H9 (cell line): ENCODE data around the gene ESM1. TPM values are rescaled to one million over a fixed set of nuclear protein-coding genes. Genes with fewer than 3 reads are reported as not detected.

Source experiments
- DNase-seq: peaks from one replicate; pipeline ENCODE4 v3.0.0-alpha.2; 2017
- H2AFZ ChIP-seq: one replicate; pipeline ENCODE4 v1.6.1; 2013; ENCODE audit warnings: mild to moderate bottlenecking, low read length, control low read depth, moderate library complexity
- H2AK5ac ChIP-seq: 2 replicates; pipeline ENCODE4 v1.6.1; 2013; ENCODE audit warnings: low read length, control low read depth, mixed read lengths; ENCODE audit not compliant: insufficient read length
- H2BK120ac ChIP-seq: one replicate; pipeline ENCODE4 v1.6.1; 2013; ENCODE audit warnings: low read depth, mild to moderate bottlenecking, low read length, control low read depth, inconsistent platforms; ENCODE audit not compliant: poor library complexity, severe bottlenecking
- H2BK12ac ChIP-seq: 2 replicates; pipeline ENCODE4 v1.6.1; 2013; ENCODE audit warnings: low read length, control low read depth, mixed read lengths, low read depth; ENCODE audit not compliant: insufficient read length
- H2BK15ac ChIP-seq: 2 replicates; pipeline ENCODE4 v1.6.1; 2013; ENCODE audit warnings: low read depth, low read length, control low read depth
- H2BK20ac ChIP-seq: one replicate; pipeline ENCODE4 v1.6.1; 2013; ENCODE audit warnings: low read depth, mild to moderate bottlenecking, low read length, control low read depth, inconsistent platforms; ENCODE audit not compliant: poor library complexity, severe bottlenecking
- H2BK5ac ChIP-seq: 2 replicates; pipeline ENCODE4 v1.6.1; 2013; ENCODE audit warnings: low read length, control low read depth, mixed read lengths; ENCODE audit not compliant: insufficient read length
- H3K14ac ChIP-seq: 2 replicates; pipeline ENCODE4 v1.6.1; 2013; ENCODE audit warnings: low read length, control low read depth; ENCODE audit not compliant: insufficient read depth
- H3K18ac ChIP-seq: 2 replicates; pipeline ENCODE4 v1.6.1; 2013; ENCODE audit warnings: low read depth, mild to moderate bottlenecking, mixed read lengths, low read length, control low read depth; ENCODE audit not compliant: insufficient read length
- H3K23ac ChIP-seq: 2 replicates; pipeline ENCODE4 v1.6.1; 2013; ENCODE audit warnings: low read length, control low read depth, mixed read lengths, low read depth; ENCODE audit not compliant: insufficient read length
- H3K23me2 ChIP-seq: 2 replicates; pipeline ENCODE4 v1.6.1; 2013; ENCODE audit warnings: low read depth, mild to moderate bottlenecking, mixed read lengths, low read length, control low read depth; ENCODE audit not compliant: insufficient read length, poor library complexity, severe bottlenecking
- H3K27ac ChIP-seq: 2 replicates; pipeline ENCODE4 v1.5.1; 2013; ENCODE audit warnings: low read length, control low read depth, mixed read lengths, low read depth; ENCODE audit not compliant: insufficient read length
- H3K27me3 ChIP-seq: 2 replicates; pipeline ENCODE4 v1.6.1; 2013; ENCODE audit warnings: low read length, control low read depth, inconsistent platforms; ENCODE audit not compliant: insufficient read depth
- H3K4ac ChIP-seq: 2 replicates; pipeline ENCODE4 v1.6.1; 2013; ENCODE audit warnings: low read depth, mild to moderate bottlenecking, control low read depth, inconsistent platforms, low read length, moderate library complexity
- H3K4me1 ChIP-seq: 2 replicates; pipeline ENCODE4 v1.6.1; 2013; ENCODE audit warnings: low read length, control low read depth, inconsistent platforms; ENCODE audit not compliant: insufficient read depth
- H3K4me2 ChIP-seq: 2 replicates; pipeline ENCODE4 v1.6.1; 2013; ENCODE audit warnings: low read length, control low read depth, mixed read lengths; ENCODE audit not compliant: insufficient read length, insufficient read depth
- H3K56ac ChIP-seq: 2 replicates; pipeline ENCODE4 v1.6.1; 2013; ENCODE audit warnings: low read depth, mild to moderate bottlenecking, mixed read lengths, low read length, control low read depth; ENCODE audit not compliant: insufficient read length
- H3K79me1 ChIP-seq: 2 replicates; pipeline ENCODE4 v1.6.1; 2013; ENCODE audit warnings: low read depth, mild to moderate bottlenecking, moderate library complexity, low read length, control low read depth, inconsistent platforms; ENCODE audit not compliant: insufficient read depth, poor library complexity, severe bottlenecking
- H3K79me2 ChIP-seq: 2 replicates; pipeline ENCODE4 v1.6.1; 2013; ENCODE audit warnings: low read length, control low read depth, inconsistent platforms; ENCODE audit not compliant: insufficient read depth
- H3K9ac ChIP-seq: 2 replicates; pipeline ENCODE4 v1.6.1; 2013; ENCODE audit warnings: low read length, control low read depth, mixed read lengths; ENCODE audit not compliant: insufficient read length; ENCODE audit errors: extremely low read depth
- H3K9me3 ChIP-seq: one replicate; pipeline ENCODE4 v1.6.1; 2013; ENCODE audit warnings: low read depth, low read length, inconsistent platforms; ENCODE audit not compliant: control insufficient read depth
- H3T11ph ChIP-seq: one replicate; pipeline ENCODE4 v1.6.1; 2013; ENCODE audit warnings: mild to moderate bottlenecking, low read length, control low read depth, inconsistent platforms
- H4K20me1 ChIP-seq: one replicate; pipeline ENCODE4 v1.6.1; 2013; ENCODE audit not compliant: control insufficient read depth, insufficient read length, insufficient read depth
- H4K5ac ChIP-seq: 2 replicates; pipeline ENCODE4 v1.6.1; 2013; ENCODE audit warnings: low read depth, mild to moderate bottlenecking, mixed read lengths, low read length, control low read depth; ENCODE audit not compliant: insufficient read length
- H4K8ac ChIP-seq: replicated peaks from 2 replicates; pipeline ENCODE4 v1.6.1; 2013; ENCODE audit warnings: low read length, control low read depth, mixed read lengths, low read depth; ENCODE audit not compliant: insufficient read length
- H4K91ac ChIP-seq: 2 replicates; pipeline ENCODE4 v1.6.1; 2013; ENCODE audit warnings: low read depth, mild to moderate bottlenecking, moderate library complexity, mixed read lengths, low read length, control low read depth; ENCODE audit not compliant: insufficient read length
- H3K27ac Mint-ChIP-seq, 3 experiments: 2 replicates in 2 of 3; 3 replicates in 1 of 3; pipeline ENCODE4 v1.8.0; 2020 to 2021; ENCODE audit warnings: mixed read lengths in 3 of 3, mild to moderate bottlenecking in 1 of 3, moderate library complexity in 1 of 3
- H3K27me3 Mint-ChIP-seq: 2 replicates; pipeline ENCODE4 v1.8.0; 2021; ENCODE audit warnings: low read depth, mild to moderate bottlenecking, moderate library complexity, mixed read lengths
- H3K36me3 Mint-ChIP-seq, 3 experiments: 2 replicates in 2 of 3; 3 replicates in 1 of 3; pipeline ENCODE4 v1.8.0; 2020 to 2021; ENCODE audit warnings: low read depth in 3 of 3, mixed read lengths in 3 of 3; ENCODE audit not compliant: insufficient read depth in 1 of 3
- H3K4me1 Mint-ChIP-seq, 2 experiments: 2 replicates each; pipeline ENCODE4 v1.8.0; 2020; ENCODE audit warnings: mixed read lengths in 2 of 2
- H3K4me3 Mint-ChIP-seq, 2 experiments: 2 replicates in 1 of 2; 3 replicates in 1 of 2; pipeline ENCODE4 v1.8.0; 2020 to 2021; ENCODE audit warnings: mild to moderate bottlenecking in 2 of 2, mixed read lengths in 2 of 2, moderate library complexity in 1 of 2
- H3K9me3 Mint-ChIP-seq, 2 experiments: 2 replicates in 1 of 2; 3 replicates in 1 of 2; pipeline ENCODE4 v1.8.0; 2020; ENCODE audit warnings: mild to moderate bottlenecking in 2 of 2, mixed read lengths in 2 of 2, moderate library complexity in 1 of 2
- WGBS: extraction: QIAGEN DNeasy Blood & Tissue Kit; methylation state at CpG from one replicate; pipeline ENCODE4 v1.1.7; 2013; ENCODE audit warnings: missing lambda C conversion rate, low lambda C conversion rate, mixed read lengths; ENCODE audit not compliant: insufficient read length; ENCODE audit errors: extremely low coverage; 5-methylcytosine and 5-hydroxymethylcytosine counted together
- total RNA-seq: library from RNA; stranded (reverse); gene quantifications from 2 replicates; pipeline ENCODE4 v1.2.1, GENCODE V29; 2021
- TF ChIP-seq, protein P1 (sequence below): fragments of 200-600 bp; sonication (generic); conservative IDR thresholded peaks from 3 replicates; pipeline ENCODE4 v1.8.0; 2021; ENCODE audit warnings: antibody characterized with exemption, mild to moderate bottlenecking

The ESM1 gene
- total RNA-seq, 1 experiment from 2014 or later: not detected

GRCh38 chr5:55031492-55031891, 46.1 kb upstream of the ESM1 start:
- Histone ChIP-seq H2BK12ac (no peak overlapping the region), H3K27ac (no peak overlapping the region), H3K23me2 (no peaks in the 10 kb centered on the region), H3K4me1 (no peaks in the 10 kb centered on the region), H3K18ac (no peak overlapping the region), H3K23ac (no peak overlapping the region), H3K9ac (no peak overlapping the region), H4K91ac (no peak overlapping the region), H3K4me2 (no peak overlapping the region), H3K79me1 (no peaks in the 10 kb centered on the region), H2BK15ac (no peak overlapping the region), H4K20me1 (no peaks in the 10 kb centered on the region), H3K14ac (no peak overlapping the region), H3K27me3 (no peaks in the 10 kb centered on the region), H3T11ph (no peak overlapping the region), H3K4ac (no peak overlapping the region), H3K9me3 (no peaks in the 10 kb centered on the region), H2BK120ac (no peak overlapping the region), H3K79me2 (no peaks in the 10 kb centered on the region), H2AK5ac (no peak overlapping the region), H2BK5ac (no peak overlapping the region), H3K56ac (no peak overlapping the region), H2AFZ (no peak overlapping the region), H4K8ac (no peak overlapping the region), H2BK20ac (no peak overlapping the region), H4K5ac (no peak overlapping the region)
- TF ChIP-seq, protein P1, sequence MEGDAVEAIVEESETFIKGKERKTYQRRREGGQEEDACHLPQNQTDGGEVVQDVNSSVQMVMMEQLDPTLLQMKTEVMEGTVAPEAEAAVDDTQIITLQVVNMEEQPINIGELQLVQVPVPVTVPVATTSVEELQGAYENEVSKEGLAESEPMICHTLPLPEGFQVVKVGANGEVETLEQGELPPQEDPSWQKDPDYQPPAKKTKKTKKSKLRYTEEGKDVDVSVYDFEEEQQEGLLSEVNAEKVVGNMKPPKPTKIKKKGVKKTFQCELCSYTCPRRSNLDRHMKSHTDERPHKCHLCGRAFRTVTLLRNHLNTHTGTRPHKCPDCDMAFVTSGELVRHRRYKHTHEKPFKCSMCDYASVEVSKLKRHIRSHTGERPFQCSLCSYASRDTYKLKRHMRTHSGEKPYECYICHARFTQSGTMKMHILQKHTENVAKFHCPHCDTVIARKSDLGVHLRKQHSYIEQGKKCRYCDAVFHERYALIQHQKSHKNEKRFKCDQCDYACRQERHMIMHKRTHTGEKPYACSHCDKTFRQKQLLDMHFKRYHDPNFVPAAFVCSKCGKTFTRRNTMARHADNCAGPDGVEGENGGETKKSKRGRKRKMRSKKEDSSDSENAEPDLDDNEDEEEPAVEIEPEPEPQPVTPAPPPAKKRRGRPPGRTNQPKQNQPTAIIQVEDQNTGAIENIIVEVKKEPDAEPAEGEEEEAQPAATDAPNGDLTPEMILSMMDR: no peak
- Mint-ChIP-seq H3K27me3 (peaks cover 2% of the 10 kb centered on the region; the same call in 1 of the 2 replicates), H3K27ac (peak overlapping the region in 1 of 3 experiments; percentile 66; a peak in 1 of 7 replicates), H3K4me3 (no peak overlapping the region), H3K36me3 (peaks cover 0 to 5% (median 0%) of the 10 kb centered on the region in 3 experiments; a peak in 3 of 7 replicates), H3K4me1 (peaks cover 21 to 29% of the 10 kb centered on the region in 2 experiments), H3K9me3 (no peaks in the 10 kb centered on the region)
- no peak for DNase-seq
- WGBS: no CpG with 5 or more reads among the region's 5 CpGs
